Renal cortex interstitium (tissue), 15 donors: Measurements from ENCODE around the gene SULT1E1. TPM values are rescaled to one million over a fixed set of nuclear protein-coding genes. Genes with fewer than 3 reads are reported as not detected.
A peak's percentile ranks its signal among the peaks of the same experiment; 100 is the strongest.

Experiments used
- DNase-seq, 11 donors: peaks; one replicate each; pipeline ENCODE4 v3.0.0-alpha.2; 2013; ENCODE audit warnings: low read depth in 9 of 11, low spot score in 4 of 11; ENCODE audit errors: extremely low read depth in 1 of 11
- long read RNA-seq, 16 experiments: transcript quantifications; one replicate each; lab custom pipeline, GENCODE V29; 2026
- polyA plus RNA-seq, 3 donors: library from polyadenylated mRNA; unstranded; fragments of 120-200 nt; gene quantifications; one replicate each; pipeline ENCODE4 v1.2.1, GENCODE V29; 2013; ENCODE audit not compliant: insufficient read length in 3 of 3

The SULT1E1 gene
- 100 to 1,000 TPM; 414 to 554 (median 457) TPM for polyA plus RNA-seq
- long read RNA-seq, donor 1, transcript SULT1E1-201 (8 exons, 1,780 nt): major isoform, 61 of 78 reads
- long read RNA-seq, donor 1, partial matches to known transcripts: 14 of 78 reads
- long read RNA-seq, donor 1, other reads (novel, unspliced or antisense): 0 of 78 reads
- long read RNA-seq, donor 2, transcript SULT1E1-201 (8 exons, 1,780 nt): major isoform, 67 of 77 reads
- long read RNA-seq, donor 2, partial matches to known transcripts: 7 of 77 reads
- long read RNA-seq, donor 2, other reads (novel, unspliced or antisense): 0 of 77 reads
- long read RNA-seq, donor 3, transcript SULT1E1-201 (8 exons, 1,780 nt): major isoform, 166 of 1,207 reads
- long read RNA-seq, donor 3, transcript SULT1E1-202 (5 exons, 913 nt): minor isoform, 11 of 1,207 reads
- long read RNA-seq, donor 3, partial matches to known transcripts: 1,020 of 1,207 reads
- long read RNA-seq, donor 3, other reads (novel, unspliced or antisense): 10 of 1,207 reads
- long read RNA-seq, donor 4, transcript SULT1E1-202 (5 exons, 913 nt): minor isoform, 9 of 86 reads
- long read RNA-seq, donor 4, transcript SULT1E1-201 (8 exons, 1,780 nt): major isoform, 39 of 86 reads
- long read RNA-seq, donor 4, partial matches to known transcripts: 38 of 86 reads
- long read RNA-seq, donor 4, other reads (novel, unspliced or antisense): 0 of 86 reads
- long read RNA-seq, donor 5: 0 reads
- long read RNA-seq, donor 6, transcript SULT1E1-201 (8 exons, 1,780 nt): major isoform, 52 of 105 reads
- long read RNA-seq, donor 6, partial matches to known transcripts: 46 of 105 reads
- long read RNA-seq, donor 6, other reads (novel, unspliced or antisense): 5 of 105 reads
- long read RNA-seq, donor 7, transcript SULT1E1-201 (8 exons, 1,780 nt): major isoform, 131 of 192 reads
- long read RNA-seq, donor 7, partial matches to known transcripts: 54 of 192 reads
- long read RNA-seq, donor 7, other reads (novel, unspliced or antisense): 5 of 192 reads
- long read RNA-seq, donor 8: 0 reads
- long read RNA-seq, donor 9, transcript SULT1E1-201 (8 exons, 1,780 nt): major isoform, 104 of 150 reads
- long read RNA-seq, donor 9, transcript SULT1E1-202 (5 exons, 913 nt): minor isoform, 6 of 150 reads
- long read RNA-seq, donor 9, partial matches to known transcripts: 40 of 150 reads
- long read RNA-seq, donor 9, other reads (novel, unspliced or antisense): 0 of 150 reads
- long read RNA-seq, donor 10, transcript SULT1E1-201 (8 exons, 1,780 nt): major isoform, 132 of 185 reads
- long read RNA-seq, donor 10, partial matches to known transcripts: 41 of 185 reads
- long read RNA-seq, donor 10, other reads (novel, unspliced or antisense): 10 of 185 reads
- long read RNA-seq, donor 11, transcript SULT1E1-201 (8 exons, 1,780 nt): major isoform, 37 of 42 reads
- long read RNA-seq, donor 11, partial matches to known transcripts: 5 of 42 reads
- long read RNA-seq, donor 11, other reads (novel, unspliced or antisense): 0 of 42 reads
- long read RNA-seq, donor 12, transcript SULT1E1-201 (8 exons, 1,780 nt): major isoform, 38 of 57 reads
- long read RNA-seq, donor 12, partial matches to known transcripts: 18 of 57 reads
- long read RNA-seq, donor 12, other reads (novel, unspliced or antisense): 0 of 57 reads
- long read RNA-seq, donor 13: 0 reads
- long read RNA-seq, donor 14, transcript SULT1E1-201 (8 exons, 1,780 nt): major isoform, 115 of 162 reads
- long read RNA-seq, donor 14, partial matches to known transcripts: 44 of 162 reads
- long read RNA-seq, donor 14, other reads (novel, unspliced or antisense): 0 of 162 reads
- long read RNA-seq, donor 15, transcript SULT1E1-201 (8 exons, 1,780 nt): major isoform, 42 of 47 reads
- long read RNA-seq, donor 15, partial matches to known transcripts: 0 of 47 reads
- long read RNA-seq, donor 15, other reads (novel, unspliced or antisense): 5 of 47 reads
- long read RNA-seq, donor 16, transcript SULT1E1-202 (5 exons, 913 nt): minor isoform, 5 of 241 reads
- long read RNA-seq, donor 16, transcript SULT1E1-201 (8 exons, 1,780 nt): major isoform, 146 of 241 reads
- long read RNA-seq, donor 16, partial matches to known transcripts: 85 of 241 reads
- long read RNA-seq, donor 16, other reads (novel, unspliced or antisense): 5 of 241 reads

GRCh38 chr4:69860052-69860451, at the start of gene SULT1E1:
TSS of gene SULT1E1 (minus strand) at chr4:69860145. CDS start at chr4:69857644, 2,501 bp downstream.
- DNase-seq: peak in 1 of 11 donors; percentile 24

- no peak for DNase-seq
Measured at GRCh38 chr4:69909195-69909594, 49.2 kb upstream of the SULT1E1 start.

- DNase-seq: no peak
Measured at GRCh38 chr4:69907151-69907550, 47.2 kb upstream of the SULT1E1 start.

GRCh38 chr4:69896530-69897116, 36.7 kb upstream of the SULT1E1 start:
- DNase-seq: no peak

GRCh38 chr4:69894721-69895120, 34.8 kb upstream of the SULT1E1 start:
- no peak for DNase-seq

- no peak for DNase-seq
Measured at GRCh38 chr4:69894186-69894585, 34.2 kb upstream of the SULT1E1 start.

GRCh38 chr4:69888336-69888735, 28.4 kb upstream of the SULT1E1 start:
- DNase-seq: no peak

- DNase-seq: no peak
Measured at GRCh38 chr4:69882150-69882549, 22.2 kb upstream of the SULT1E1 start.

GRCh38 chr4:69881173-69881773, 21.3 kb upstream of the SULT1E1 start:
- DNase-seq: peak in 3 of 11 donors; percentile 20 to 32 (median 22)

- DNase-seq: no peak
Measured at GRCh38 chr4:69878250-69878649, 18.3 kb upstream of the SULT1E1 start.

GRCh38 chr4:69877453-69877852, 17.5 kb upstream of the SULT1E1 start:
- DNase-seq: no peak

- no peak for DNase-seq
Measured at GRCh38 chr4:69876071-69876470, 16.1 kb upstream of the SULT1E1 start.

- peak in 1 of 11 donors; percentile 15 for DNase-seq
Measured at GRCh38 chr4:69875576-69875975, 15.6 kb upstream of the SULT1E1 start.

- no peak for DNase-seq
Measured at GRCh38 chr4:69874507-69874906, 14.6 kb upstream of the SULT1E1 start.

- DNase-seq: no peak
Measured at GRCh38 chr4:69861756-69862155, 1.8 kb upstream of the SULT1E1 start.

- no peak for DNase-seq
Measured at GRCh38 chr4:69860521-69861298, 765 bp upstream of the SULT1E1 start.
